GM13977 (cell line): Measurements from ENCODE around the gene IL17D.
"Not testable (repeated sequence)": the region's sequence is repeated elsewhere in the genome, so short reads cannot be mapped to it uniquely, and the experiment has no call there.

Experiments
- DNase-seq: peaks from one replicate; pipeline ENCODE4 v3.0.0; 2012; ENCODE audit warnings: low spot score
- in situ Hi-C: fragments of 300-500 bp; cut with MboI; formaldehyde crosslinking; loops from one replicate; pipeline ENCODE4 v1.12.0; 2022; ENCODE audit warnings: low sequenced_read_pairs, low pct_unique_long_range_greater_than_20kb, mixed read lengths, inconsistent platforms; ENCODE audit not compliant: unreplicated experiment
- TF ChIP-seq, protein P1 (sequence below): IDR thresholded peaks from 2 replicates; pipeline ENCODE4 v1.5.1; 2012; ENCODE audit warnings: mild to moderate bottlenecking, control low read depth; ENCODE audit not compliant: insufficient read depth; ENCODE audit errors: extremely low read depth, missing control alignments

Gene IL17D

DNA sequence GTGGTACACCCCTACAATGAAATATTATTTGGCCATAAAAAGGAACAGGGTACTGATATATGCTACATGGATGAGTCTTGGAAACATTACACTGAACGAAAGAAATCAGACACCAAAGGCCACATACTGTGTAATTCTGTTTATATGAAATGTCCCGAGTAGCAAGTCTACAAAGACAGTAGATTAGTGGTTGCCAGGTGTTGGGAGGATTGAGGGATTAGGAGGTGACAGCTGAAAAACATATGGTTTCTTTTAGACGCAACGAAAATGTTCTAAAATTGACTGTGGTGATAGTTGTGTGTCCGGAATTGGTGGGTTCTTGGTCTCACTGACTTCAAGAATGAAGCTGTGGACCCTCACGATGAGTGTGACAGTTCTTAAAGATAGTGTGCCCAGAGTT is 35.1 kb downstream of the IL17D start:
- DNase-seq = no peak
- TF ChIP-seq, protein P1, sequence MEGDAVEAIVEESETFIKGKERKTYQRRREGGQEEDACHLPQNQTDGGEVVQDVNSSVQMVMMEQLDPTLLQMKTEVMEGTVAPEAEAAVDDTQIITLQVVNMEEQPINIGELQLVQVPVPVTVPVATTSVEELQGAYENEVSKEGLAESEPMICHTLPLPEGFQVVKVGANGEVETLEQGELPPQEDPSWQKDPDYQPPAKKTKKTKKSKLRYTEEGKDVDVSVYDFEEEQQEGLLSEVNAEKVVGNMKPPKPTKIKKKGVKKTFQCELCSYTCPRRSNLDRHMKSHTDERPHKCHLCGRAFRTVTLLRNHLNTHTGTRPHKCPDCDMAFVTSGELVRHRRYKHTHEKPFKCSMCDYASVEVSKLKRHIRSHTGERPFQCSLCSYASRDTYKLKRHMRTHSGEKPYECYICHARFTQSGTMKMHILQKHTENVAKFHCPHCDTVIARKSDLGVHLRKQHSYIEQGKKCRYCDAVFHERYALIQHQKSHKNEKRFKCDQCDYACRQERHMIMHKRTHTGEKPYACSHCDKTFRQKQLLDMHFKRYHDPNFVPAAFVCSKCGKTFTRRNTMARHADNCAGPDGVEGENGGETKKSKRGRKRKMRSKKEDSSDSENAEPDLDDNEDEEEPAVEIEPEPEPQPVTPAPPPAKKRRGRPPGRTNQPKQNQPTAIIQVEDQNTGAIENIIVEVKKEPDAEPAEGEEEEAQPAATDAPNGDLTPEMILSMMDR = no peak
- in situ Hi-C loops = no loop called here

DNA sequence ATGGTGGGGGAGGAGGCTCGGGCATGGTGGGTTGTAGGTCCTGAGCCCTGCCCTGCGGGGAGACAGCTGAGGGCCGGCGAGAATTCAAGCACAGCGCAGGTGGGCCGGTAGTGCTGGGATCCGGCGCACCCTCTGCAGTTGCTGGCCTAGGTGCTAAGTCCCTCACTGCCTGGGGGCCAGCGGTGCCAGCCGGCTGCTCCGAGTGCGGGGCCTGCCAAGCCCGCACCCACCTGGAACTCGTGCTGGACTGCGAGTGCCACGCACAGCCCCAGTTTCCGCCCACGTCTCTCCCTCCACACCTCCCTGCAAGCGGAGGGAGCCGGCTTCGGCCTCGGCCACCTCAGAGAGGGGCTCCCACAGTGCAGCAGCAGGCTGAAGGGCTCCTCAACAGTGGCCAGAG is 36.5 kb downstream of the IL17D start:
- in situ Hi-C loops = no loop called here

DNA sequence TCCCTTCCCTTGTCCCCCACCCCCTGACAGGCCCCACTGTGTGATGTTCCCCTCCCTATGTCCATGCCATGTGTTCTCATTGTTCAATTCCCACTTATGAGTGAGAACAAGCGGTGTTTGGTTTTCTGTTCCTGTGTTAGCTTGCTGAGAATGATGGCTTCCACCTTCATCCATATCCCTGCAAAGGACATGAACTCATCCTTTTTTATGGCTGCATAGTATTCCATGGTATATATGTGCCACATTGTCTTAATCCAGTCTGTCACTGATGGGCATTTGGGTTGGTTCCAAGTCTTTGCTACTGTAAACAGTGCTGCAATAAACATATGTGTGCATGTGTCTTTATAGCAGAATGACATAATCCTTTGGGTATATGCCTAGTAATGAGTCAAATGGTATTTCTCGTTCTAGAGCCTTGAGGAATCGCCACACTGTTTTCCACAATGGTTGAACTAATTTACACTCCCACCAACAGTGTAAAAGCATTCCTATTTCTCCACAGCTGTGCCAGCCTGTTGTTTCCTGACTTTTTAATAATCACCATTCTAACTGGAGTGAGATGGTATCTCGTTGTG is 40.4 kb downstream of the IL17D start:
- in situ Hi-C loops, DNase-seq: not testable (repeated sequence)

More for the DNA sequence above, 36.5 kb downstream of the IL17D start:
- TF ChIP-seq, protein P1 = no peak
- no peak for DNase-seq

DNA sequence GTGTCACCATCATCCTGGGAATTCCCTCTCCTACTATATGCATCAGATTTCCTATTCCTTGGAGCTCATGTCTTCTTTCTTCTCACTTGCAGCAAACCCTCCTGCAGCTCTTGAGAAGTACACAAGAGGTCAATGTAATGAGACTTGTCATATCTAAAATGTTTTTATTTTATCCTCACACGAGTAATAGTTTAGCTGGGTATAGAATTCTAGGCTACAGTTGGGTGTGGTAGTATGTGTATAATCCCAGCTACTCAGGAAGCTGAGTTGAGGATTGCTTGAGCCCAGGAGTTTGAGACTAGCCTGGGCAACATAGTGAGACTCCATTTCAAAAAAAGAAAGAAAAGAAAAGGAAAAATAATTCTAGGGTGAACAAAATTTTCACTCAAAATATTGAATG is 45.9 kb downstream of the IL17D start:
- TF ChIP-seq, protein P1 = no peak
- in situ Hi-C loops = no loop called here
- no peak for DNase-seq

DNA sequence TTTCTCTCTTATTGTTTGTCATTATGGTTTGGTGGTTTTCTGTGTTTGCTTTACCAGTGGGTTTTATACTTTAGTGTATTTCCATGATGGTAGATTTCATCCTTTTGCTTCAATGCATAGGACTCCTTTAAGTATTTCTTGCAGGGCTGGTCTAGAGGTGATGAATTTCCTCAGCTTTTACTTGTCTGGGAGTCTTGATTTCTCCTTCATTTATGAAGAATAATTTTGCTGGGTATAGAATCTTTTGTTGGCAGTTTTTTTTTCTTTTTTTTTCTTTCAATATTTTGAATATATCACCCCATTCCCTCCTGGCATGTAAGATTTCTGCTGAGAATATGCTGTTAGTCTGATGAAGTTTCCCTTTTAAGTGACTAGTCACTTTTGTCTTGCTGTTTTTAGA is 50.5 kb downstream of the IL17D start:
- no peak for DNase-seq
- TF ChIP-seq, protein P1 = no peak
- in situ Hi-C loops = no loop called here

DNA sequence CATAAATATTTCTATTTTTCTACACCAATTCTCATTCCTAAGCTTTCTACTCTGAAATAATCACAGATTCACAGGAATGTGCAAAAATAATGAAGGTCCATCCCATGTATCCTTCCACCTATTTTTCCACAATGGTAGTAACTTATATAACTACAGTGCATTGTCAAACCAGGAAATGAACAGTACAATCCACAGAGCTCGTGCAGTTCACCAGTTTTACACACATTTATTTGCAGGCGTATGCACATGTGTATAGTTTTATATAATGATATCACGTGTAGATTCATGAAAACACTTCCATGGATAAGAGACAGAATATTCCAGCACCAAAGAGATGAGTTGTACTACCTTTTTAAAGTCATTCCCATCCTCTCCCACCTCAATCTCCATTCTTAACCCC is 57.4 kb downstream of the IL17D start:
- DNase-seq = no peak
- in situ Hi-C loops = no loop called here
- TF ChIP-seq, protein P1 = no peak

DNA sequence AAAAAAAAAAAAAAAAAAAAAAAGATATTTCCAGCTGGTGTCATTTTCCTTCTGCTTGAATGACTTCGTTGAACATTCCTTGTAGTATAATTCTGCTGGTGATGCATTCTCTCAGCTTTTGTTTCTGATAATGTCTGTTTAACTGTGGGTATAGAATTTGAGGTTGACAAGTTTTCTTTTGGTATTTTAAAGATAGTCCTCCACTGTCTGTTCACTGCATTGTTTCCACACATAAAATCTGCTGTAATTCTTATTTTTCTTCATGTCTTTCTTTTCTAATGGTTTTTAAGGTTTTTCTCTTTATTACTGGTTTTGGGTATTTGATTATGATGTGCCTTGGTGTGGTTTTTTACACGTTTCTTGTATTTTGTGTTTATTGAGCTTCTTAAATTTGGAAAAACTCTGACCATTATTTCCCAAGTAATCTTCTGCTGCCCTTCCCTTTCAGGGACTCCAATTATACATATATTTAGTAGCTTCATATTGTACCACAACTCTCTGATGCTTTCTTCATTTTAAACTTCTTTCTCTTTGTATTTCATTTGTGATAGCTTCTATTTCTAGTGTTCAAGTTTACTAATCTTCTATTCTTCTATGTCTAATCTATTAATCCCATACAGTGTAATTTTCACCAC is 63.9 kb downstream of the IL17D start:
- DNase-seq = no peak
- TF ChIP-seq, protein P1 = no peak
- in situ Hi-C loops = no loop called here
